HCT116 (cell line): Measurements from ENCODE around the gene DPYSL5. TPM values are rescaled to one million over a fixed set of nuclear protein-coding genes. Genes with fewer than 3 reads are reported as not detected.

ENCODE experiments used
- ATAC-seq: fragments of 200-7000 bp; cut with Tn5 transposase; 2 replicates; pipeline ENCODE4 v1.9.1; 2020; ENCODE audit warnings: mild to moderate bottlenecking, moderate library complexity
- BruUV-seq: library from RNA; stranded (reverse); fragments of 400-500 nt; replicated peaks from 2 replicates; lab custom pipeline; 2021; lab: Mats Ljungman, UMichigan
- CTCF ChIA-PET: fragments of 300-600 bp; sonication (Branson Sonifier 250); formaldehyde crosslinking; loops from one replicate; lab custom pipeline; 2021; ENCODE audit warnings: antibody characterized with exemption; lab: Charles Lee
- POLR2A ChIA-PET: fragments of 300-600, 350-600 bp; sonication (Branson Sonifier 250); formaldehyde crosslinking; loops from one replicate; lab custom pipeline; 2021; ENCODE audit warnings: antibody characterized with exemption; lab: Charles Lee
- RAD21 ChIA-PET, 2 experiments: fragments of 300-600 bp; sonication (Branson Sonifier 250); formaldehyde crosslinking; loops; one replicate each; lab custom pipeline; 2023; ENCODE audit warnings: low total read pairs in 2 of 2; ENCODE audit not compliant: uncharacterized antibody in 2 of 2, unreplicated experiment in 2 of 2, low non-redundant PET in 1 of 2; lab: Charles Lee
- DNase-seq: peaks from one replicate; pipeline ENCODE4 v3.0.0-alpha.2; 2010; ENCODE audit warnings: low read depth, low spot score
- H2AFZ ChIP-seq: fragments of 200-600 bp; shearing (Covaris generic), sonication (generic); 2 replicates; pipeline ENCODE4 v1.6.1; 2017; ENCODE audit warnings: low read depth, mixed run types, mixed read lengths, antibody characterized with exemption, low read length; ENCODE audit not compliant: poor library complexity, severe bottlenecking
- H3K27ac ChIP-seq: 2 replicates; pipeline ENCODE4 v1.5.1; 2012; ENCODE audit warnings: low read depth, low read length
- H3K27me3 ChIP-seq: fragments of 200-600 bp; sonication (generic); 2 replicates; pipeline ENCODE4 v1.6.1; 2016; ENCODE audit warnings: mixed run types, low read length, mixed read lengths; ENCODE audit not compliant: insufficient read depth
- H3K36me3 ChIP-seq, 2 experiments: fragments of 200-500 bp in 1 of 2; fragments of 200-600 bp in 1 of 2; sonication (Bioruptor generic) in 1 of 2; sonication (generic) in 1 of 2; 2 replicates each; pipeline versions ENCODE4 v1.5.1 to v1.6.1; 2014 to 2016; ENCODE audit warnings: low read length in 2 of 2, inconsistent platforms in 1 of 2, mixed read lengths in 1 of 2, mixed run types in 1 of 2; ENCODE audit not compliant: insufficient read depth in 2 of 2, control insufficient read depth in 1 of 2
- H3K4me1 ChIP-seq, 2 experiments: fragments of 200-600 bp in 1 of 2; sonication (generic) in 1 of 2; 2 replicates each; pipeline versions ENCODE4 v1.5.1 to v1.6.1; 2012 to 2017; ENCODE audit warnings: low read length in 2 of 2, inconsistent platforms in 1 of 2, mild to moderate bottlenecking in 1 of 2, mixed read lengths in 1 of 2, mixed run types in 1 of 2, moderate library complexity in 1 of 2; ENCODE audit not compliant: insufficient read depth in 2 of 2, control insufficient read depth in 1 of 2
- H3K4me2 ChIP-seq: fragments of 200-600 bp; sonication (generic); 2 replicates; pipeline ENCODE4 v1.6.1; 2017; ENCODE audit warnings: mixed run types, low read length, mixed read lengths
- H3K4me3 ChIP-seq, 2 experiments: fragments of 200-600 bp in 1 of 2; sonication (generic) in 1 of 2; replicated peaks in 1 of 2; 2 replicates each; pipeline ENCODE4 v1.5.1; 2011 to 2016; ENCODE audit warnings: low read length in 2 of 2, control low read depth in 1 of 2, low read depth in 1 of 2, mild to moderate bottlenecking in 1 of 2, mixed read lengths in 1 of 2, mixed run types in 1 of 2
- H3K79me2 ChIP-seq: fragments of 200-600 bp; sonication (generic); 2 replicates; pipeline ENCODE4 v1.6.1; 2017; ENCODE audit warnings: mild to moderate bottlenecking, mixed run types, low read length, moderate library complexity, mixed read lengths; ENCODE audit not compliant: insufficient read depth
- H3K9ac ChIP-seq: fragments of 200-600 bp; sonication (generic); 2 replicates; pipeline ENCODE4 v1.6.1; 2016; ENCODE audit warnings: low read length, mixed read lengths
- H3K9me2 ChIP-seq: fragments of 200-600 bp; sonication (generic), shearing (Covaris generic); 2 replicates; pipeline ENCODE4 v1.6.1; 2017; ENCODE audit warnings: mixed run types, mild to moderate bottlenecking, moderate library complexity; ENCODE audit not compliant: insufficient read depth
- H3K9me3 ChIP-seq, 2 experiments: fragments of 200-500 bp in 1 of 2; fragments of 200-600 bp in 1 of 2; sonication (Bioruptor generic) in 1 of 2; sonication (generic) in 1 of 2; 2 replicates each; pipeline ENCODE4 v1.6.1; 2014 to 2017; ENCODE audit warnings: low read length in 2 of 2, mixed read lengths in 2 of 2, inconsistent platforms in 1 of 2, low read depth in 1 of 2, mild to moderate bottlenecking in 1 of 2, mixed run types in 1 of 2, moderate library complexity in 1 of 2; ENCODE audit not compliant: control insufficient read depth in 1 of 2, insufficient read depth in 1 of 2
- H4K20me1 ChIP-seq: fragments of 200-600 bp; sonication (generic), shearing (Covaris generic); 2 replicates; pipeline ENCODE4 v1.6.1; 2017; ENCODE audit warnings: mixed run types, mild to moderate bottlenecking, moderate library complexity; ENCODE audit not compliant: insufficient read depth
- ELF1 ChIP-seq: IDR thresholded peaks from 2 replicates; pipeline ENCODE4 v1.6.1; 2012; ENCODE audit warnings: low read depth, borderline replicate concordance
- FOSL1 ChIP-seq: IDR thresholded peaks from 2 replicates; pipeline ENCODE4 v1.6.1; 2012; ENCODE audit warnings: low read depth
- JUND ChIP-seq: IDR thresholded peaks from 2 replicates; pipeline ENCODE4 v1.6.1; 2012
- POLR2A ChIP-seq: IDR thresholded peaks from 2 replicates; pipeline ENCODE4 v1.7.0; 2011; ENCODE audit warnings: borderline replicate concordance; ENCODE audit not compliant: insufficient read depth, insufficient read length; ENCODE audit errors: extremely low read depth
- POLR2AphosphoS5 ChIP-seq: IDR thresholded peaks from 2 replicates; pipeline ENCODE4 v1.6.1; 2011; ENCODE audit warnings: mild to moderate bottlenecking, low read depth, low read length, moderate library complexity
- SIN3A ChIP-seq: IDR thresholded peaks from 2 replicates; pipeline ENCODE4 v1.6.1; 2012; ENCODE audit warnings: low read depth
- SP1 ChIP-seq: IDR thresholded peaks from 2 replicates; pipeline ENCODE4 v1.6.1; 2012; ENCODE audit warnings: low read depth
- SRF ChIP-seq: IDR thresholded peaks from 2 replicates; pipeline ENCODE4 v1.6.1; 2012; ENCODE audit warnings: low read depth
- TCF7L2 ChIP-seq: IDR thresholded peaks from 2 replicates; pipeline ENCODE4 v1.7.0; 2011; ENCODE audit warnings: borderline replicate concordance, inconsistent platforms; ENCODE audit not compliant: insufficient read depth, insufficient read length; ENCODE audit errors: extremely low read depth
- ZNF274 ChIP-seq: fragments of 200-500 bp; sonication (Bioruptor generic); IDR thresholded peaks from 2 replicates; pipeline ENCODE4 v1.6.1; 2014; ENCODE audit warnings: mild to moderate bottlenecking, low read depth, low read length, inconsistent platforms
- intact Hi-C: fragments of 100-400 bp; cut with micrococcal nuclease; formaldehyde crosslinking; loops from 2 replicates; pipeline ENCODE4 v1.10.0; 2022
- total RNA-seq: library from RNA; stranded (reverse); gene quantifications from one replicate; pipeline ENCODE4 v1.2.1, GENCODE V29; 2021; ENCODE audit not compliant: unreplicated experiment
- TF ChIP-seq, protein P1 (sequence below): IDR thresholded peaks from 2 replicates; pipeline ENCODE4 v1.6.1; 2011; ENCODE audit warnings: mild to moderate bottlenecking, low read length, moderate library complexity; ENCODE audit not compliant: insufficient replicate concordance; ENCODE audit errors: extremely low read depth

The DPYSL5 gene
- total RNA-seq, 1 experiment from 2014 or later: 8.4 TPM

DNA sequence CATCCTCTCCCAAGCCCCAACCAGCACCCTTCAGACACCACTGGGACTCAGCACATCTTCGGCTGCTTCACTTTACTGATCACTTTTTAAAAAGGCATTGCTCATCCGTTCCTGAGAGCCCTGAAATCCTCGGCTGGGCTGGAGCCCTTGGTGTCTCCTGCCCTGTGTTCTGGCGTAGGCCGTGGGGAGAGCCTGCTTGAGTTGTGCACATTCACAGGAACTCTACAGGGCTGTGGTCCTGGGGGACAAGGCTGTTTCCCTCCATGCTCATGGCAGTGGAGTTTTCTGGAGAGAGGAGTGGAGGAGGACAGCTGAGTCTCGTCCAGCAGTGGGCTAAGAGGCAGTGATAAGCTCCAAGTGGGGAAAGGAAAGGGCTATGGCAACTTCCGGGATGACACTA, 46.1 kb upstream of the DPYSL5 start:
- no peak overlapping the region for H3K9ac ChIP-seq
- no TSS peak for BruUV-seq
- no peaks in the 10 kb centered on the region for H3K9me2 ChIP-seq
- ATAC-seq (no peak), DNase-seq (no peak)
- TF ChIP-seq POLR2A (no peak), SRF (no peak), SP1 (no peak), POLR2AphosphoS5 (no peak), TCF7L2 (no peak), SIN3A (no peak), ELF1 (no peak)
- TF ChIP-seq, protein P1, sequence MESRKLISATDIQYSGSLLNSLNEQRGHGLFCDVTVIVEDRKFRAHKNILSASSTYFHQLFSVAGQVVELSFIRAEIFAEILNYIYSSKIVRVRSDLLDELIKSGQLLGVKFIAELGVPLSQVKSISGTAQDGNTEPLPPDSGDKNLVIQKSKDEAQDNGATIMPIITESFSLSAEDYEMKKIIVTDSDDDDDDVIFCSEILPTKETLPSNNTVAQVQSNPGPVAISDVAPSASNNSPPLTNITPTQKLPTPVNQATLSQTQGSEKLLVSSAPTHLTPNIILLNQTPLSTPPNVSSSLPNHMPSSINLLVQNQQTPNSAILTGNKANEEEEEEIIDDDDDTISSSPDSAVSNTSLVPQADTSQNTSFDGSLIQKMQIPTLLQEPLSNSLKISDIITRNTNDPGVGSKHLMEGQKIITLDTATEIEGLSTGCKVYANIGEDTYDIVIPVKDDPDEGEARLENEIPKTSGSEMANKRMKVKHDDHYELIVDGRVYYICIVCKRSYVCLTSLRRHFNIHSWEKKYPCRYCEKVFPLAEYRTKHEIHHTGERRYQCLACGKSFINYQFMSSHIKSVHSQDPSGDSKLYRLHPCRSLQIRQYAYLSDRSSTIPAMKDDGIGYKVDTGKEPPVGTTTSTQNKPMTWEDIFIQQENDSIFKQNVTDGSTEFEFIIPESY: no peak
- H3K4me2 ChIP-seq: no peak overlapping the region
- no peaks in the 10 kb centered on the region for H3K9me3 ChIP-seq
- ChIA-PET RAD21 (no interaction called here), POLR2A (no interaction called here), CTCF (no interaction called here)
- intact Hi-C loops: no loop called here
- peaks cover 0 to 17% of the 10 kb centered on the region in 2 experiments; a peak in 3 of 4 replicates for H3K36me3 ChIP-seq
- no peak overlapping the region for H3K4me3 ChIP-seq
- no peak overlapping the region for H3K27ac ChIP-seq
- H4K20me1 ChIP-seq: no peaks in the 10 kb centered on the region
- peaks cover 0 to 25% of the 10 kb centered on the region in 2 experiments; a peak in 2 of 4 replicates for H3K4me1 ChIP-seq
- H3K27me3 ChIP-seq: no peaks in the 10 kb centered on the region
- H3K79me2 ChIP-seq: no peaks in the 10 kb centered on the region
- no peak overlapping the region for H2AFZ ChIP-seq

GRCh38 chr2:26805241-26805676, 42.7 kb upstream of the DPYSL5 start:
- no peak overlapping the region for H3K27ac ChIP-seq
- no peaks in the 10 kb centered on the region for H3K9me3 ChIP-seq
- peaks cover 0 to 8% of the 10 kb centered on the region in 2 experiments; a peak in 3 of 4 replicates for H3K36me3 ChIP-seq
- no peaks in the 10 kb centered on the region for H3K9me2 ChIP-seq
- ChIA-PET CTCF (no interaction called here), RAD21 (no interaction called here), POLR2A (no interaction called here)
- peak; percentile 78 for ATAC-seq
- TF ChIP-seq JUND (peak; percentile 54; the same call in 1 of the 2 replicates), ZNF274 (no peak), SP1 (peak; percentile 45; the same call in 1 of the 2 replicates), FOSL1 (peak; percentile 77)
- no peaks in the 10 kb centered on the region for H3K27me3 ChIP-seq
- intact Hi-C loops: no loop called here
- peaks cover 0 to 25% of the 10 kb centered on the region in 2 experiments; a peak in 2 of 4 replicates for H3K4me1 ChIP-seq
- BruUV-seq: no TSS peak
- peak; percentile 39 for DNase-seq
- H3K79me2 ChIP-seq: no peaks in the 10 kb centered on the region
- H3K4me2 ChIP-seq: peak overlapping the region; percentile 47
- peak overlapping the region; percentile 31 for H2AFZ ChIP-seq
- H3K4me3 ChIP-seq: no peak overlapping the region
- H3K9ac ChIP-seq: no peak overlapping the region
- no peaks in the 10 kb centered on the region for H4K20me1 ChIP-seq
